ENCODE data around the gene PTPRM. TPM values are rescaled to one million over a fixed set of nuclear protein-coding genes. Genes with fewer than 3 reads are reported as not detected.

PTPRM gene
- polyA plus RNA-seq, 1 of the 3 experiments (the other 2 are of a cell fraction): 16.0 TPM

DNA sequence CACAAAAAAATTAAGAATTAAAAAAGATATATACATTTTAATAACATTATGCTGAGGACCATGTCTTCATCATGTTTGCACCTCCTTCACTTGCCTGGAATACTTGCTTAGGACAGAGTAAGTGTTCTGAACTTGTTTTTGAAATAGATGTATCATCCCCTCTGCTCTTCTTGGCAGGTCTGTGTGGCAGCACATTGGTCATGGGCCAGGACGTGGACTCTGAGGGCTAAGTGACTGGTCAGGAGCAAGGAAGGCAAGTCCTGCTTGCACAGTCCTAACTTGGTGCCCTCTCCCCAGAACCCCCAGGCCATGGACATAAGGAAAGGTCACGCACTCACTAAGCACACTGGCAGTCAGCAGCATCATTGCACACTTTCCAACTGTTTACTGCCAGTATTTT, 95.8 kb downstream of the PTPRM start:
- Histone ChIP-seq H3K9me3 (no peaks in the 10 kb centered on the region), H3K27ac (ENCODE audit: low read depth in 2 of 2, low read length in 1 of 2) (no peak overlapping the region), H3K4me2 (no peak overlapping the region), H2AFZ (ENCODE audit: low read depth) (no peak overlapping the region), H4K20me1 (ENCODE audit: insufficient read depth) (no peaks in the 10 kb centered on the region), H3K9ac (no peak overlapping the region), H3K9me2 (no peaks in the 10 kb centered on the region), H3K27me3 (ENCODE audit: insufficient read depth) (no peaks in the 10 kb centered on the region), H3F3A (replicated peaks; ENCODE audit: insufficient read depth) (no peaks in the 10 kb centered on the region), H3K4me3 (ENCODE audit: low read depth in 2 of 2, low read length in 1 of 2) (no peak overlapping the region), H3K4me1 (ENCODE audit: control insufficient read depth in 1 of 2, insufficient read depth in 2 of 2, low read depth in 1 of 2, low read length in 1 of 2) (no peaks in the 10 kb centered on the region; a peak in 1 of 4 replicates), H3K36me3 (replicated peaks in 1 of 2; ENCODE audit: control insufficient read depth in 1 of 2, insufficient read depth in 2 of 2, low read length in 1 of 2) (no peaks in the 10 kb centered on the region), H3K79me2 (ENCODE audit: insufficient read depth) (no peaks in the 10 kb centered on the region)
- no peak for DNase-seq
- POLR2A ChIA-PET: no interaction called here
- TF ChIP-seq ZBTB33 (IDR thresholded peaks at IDR 0.05; ENCODE audit: borderline replicate concordance, low read depth) (no peak), YY1 (IDR thresholded peaks at IDR 0.05; ENCODE audit: low read depth) (no peak), PBX3 (IDR thresholded peaks at IDR 0.05) (no peak)
- WGBS (ENCODE audit: low lambda C conversion rate): 40% methylated on average over 2 of the region's 2 CpGs
- CTCF ChIA-PET: no interaction called here

DNA sequence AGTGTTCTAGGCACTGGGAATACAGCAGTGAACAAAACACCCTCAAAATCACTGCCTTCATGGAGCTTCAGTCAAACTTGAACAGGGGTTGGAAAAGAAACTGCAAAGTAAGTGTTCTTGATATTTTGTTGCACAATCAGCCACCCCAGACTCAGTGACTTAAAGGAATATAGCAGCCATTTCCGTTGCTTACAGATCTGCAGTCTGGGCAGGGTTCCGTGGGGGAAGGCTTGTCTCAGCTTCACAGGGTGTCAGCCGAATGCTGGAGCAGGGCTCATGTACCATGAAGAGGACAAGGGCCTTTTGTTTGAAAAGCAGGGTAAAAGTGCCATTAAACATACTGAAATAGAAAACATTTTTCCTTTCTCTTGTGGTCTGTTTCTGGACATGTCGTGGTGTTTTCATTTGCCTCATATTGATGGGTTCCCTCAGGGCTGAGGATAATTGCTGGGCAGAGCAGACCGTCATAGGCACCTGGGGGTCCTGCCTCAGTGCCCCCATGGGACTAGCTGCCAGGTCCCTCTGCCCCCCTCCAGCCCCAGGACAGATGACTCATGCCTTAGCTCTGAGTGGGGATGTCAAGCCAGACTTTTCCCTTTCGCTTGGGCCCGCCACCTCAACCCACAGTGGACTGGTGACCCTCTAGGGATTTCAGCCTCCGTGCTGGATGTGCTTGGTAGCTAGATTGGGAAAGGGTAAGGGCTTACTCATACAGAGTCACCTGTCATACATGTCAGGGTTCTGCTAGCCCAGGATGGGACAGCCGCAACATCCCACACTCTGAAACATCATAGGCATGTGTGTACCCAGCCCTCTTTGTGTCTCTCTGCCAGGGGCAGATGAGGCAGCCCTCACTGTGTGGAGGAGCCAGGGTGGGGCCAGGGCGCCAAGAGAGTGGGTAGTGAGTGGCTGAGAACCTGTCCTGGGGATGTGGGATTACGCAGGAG, 96.5 kb downstream of the PTPRM start:
- ChIA-PET POLR2A (no interaction called here), CTCF (interaction anchor here (1.1 kb wide), 1 partner anchor 809 kb away, joined by 3 read pairs; no protein-coding TSS in a partner anchor)
- Histone ChIP-seq H3K27me3 (ENCODE audit: insufficient read depth) (no peaks in the 10 kb centered on the region), H2AFZ (ENCODE audit: low read depth) (no peak overlapping the region), H3K79me2 (ENCODE audit: insufficient read depth) (no peaks in the 10 kb centered on the region), H3K27ac (ENCODE audit: low read depth in 2 of 2, low read length in 1 of 2) (no peak overlapping the region), H3K9ac (no peak overlapping the region), H3K9me3 (no peaks in the 10 kb centered on the region), H4K20me1 (ENCODE audit: insufficient read depth) (no peaks in the 10 kb centered on the region), H3K4me3 (ENCODE audit: low read depth in 2 of 2, low read length in 1 of 2) (no peak overlapping the region), H3K4me1 (ENCODE audit: control insufficient read depth in 1 of 2, insufficient read depth in 2 of 2, low read depth in 1 of 2, low read length in 1 of 2) (no peaks in the 10 kb centered on the region; a peak in 1 of 4 replicates), H3F3A (replicated peaks; ENCODE audit: insufficient read depth) (no peaks in the 10 kb centered on the region), H3K9me2 (no peaks in the 10 kb centered on the region), H3K4me2 (no peak overlapping the region), H3K36me3 (replicated peaks in 1 of 2; ENCODE audit: control insufficient read depth in 1 of 2, insufficient read depth in 2 of 2, low read length in 1 of 2) (no peaks in the 10 kb centered on the region)
- no peak for DNase-seq
- TF ChIP-seq USF1 (IDR thresholded peaks at IDR 0.05; ENCODE audit: borderline replicate concordance, low read depth) (no peak), IRF3 (IDR thresholded peaks at IDR 0.05; ENCODE audit: low read depth, low read length) (no peak), NRF1 (IDR thresholded peaks at IDR 0.05; ENCODE audit: low read depth, low read length) (no peak), ELF1 (IDR thresholded peaks at IDR 0.05) (no peak), MEF2A (IDR thresholded peaks at IDR 0.05; ENCODE audit: borderline replicate concordance, low read depth) (no peak), JUND (IDR thresholded peaks at IDR 0.05) (no peak)
- WGBS (ENCODE audit: low lambda C conversion rate): 55% methylated on average over 10 of the region's 11 CpGs
